Measurements from ENCODE around the gene CDIPT. TPM values are rescaled to one million over a fixed set of nuclear protein-coding genes. Genes with fewer than 3 reads are reported as not detected.

CDIPT gene
- total and polyA plus RNA-seq, 2 of the 13 experiments (the other 11 are each of a cell fraction or from before 2014, with no cell fraction given): 54.9 to 97.5 TPM

DNA sequence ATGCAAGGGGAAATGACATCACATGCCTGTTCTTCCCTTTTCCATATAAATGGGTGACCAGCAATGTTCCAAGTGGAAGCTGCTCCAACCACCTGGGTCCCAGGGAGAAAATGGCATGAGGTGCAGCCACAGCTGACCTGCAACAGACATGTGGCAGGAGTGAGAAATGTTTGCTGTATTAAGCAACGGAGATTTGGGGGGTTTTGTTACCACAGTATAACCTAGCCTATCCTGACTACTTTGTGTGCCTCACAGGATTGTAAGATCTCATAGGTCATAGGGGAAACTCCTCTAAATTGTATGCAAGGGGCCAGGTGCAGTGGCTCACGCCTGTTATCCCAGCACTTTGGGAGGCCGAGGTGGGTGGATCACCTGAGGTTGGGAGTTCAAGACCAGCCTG is 12.0 kb downstream of the CDIPT start:
- in situ Hi-C loops (cut with HindIII; ENCODE audit: extremely low pct_ligation_motif_present, low pct_unique_long_range_greater_than_20kb) (no loop called here), intact Hi-C loops (cut with micrococcal nuclease; ENCODE audit: unreplicated experiment) (no loop called here)
- Histone ChIP-seq H3K4me2 (ENCODE audit: low read depth, low read length) (no peak overlapping the region), H3K9ac (ENCODE audit: insufficient read depth, low read depth, low read length) (no peak overlapping the region), H3K27me3 (ENCODE audit: control insufficient read depth in 1 of 2, insufficient read depth in 2 of 2, low read length in 2 of 2) (no peaks in the 10 kb centered on the region), H3K9me3 (ENCODE audit: low read length) (no peaks in the 10 kb centered on the region), H2AFZ (ENCODE audit: low read length) (no peak overlapping the region), H3K4me3 (replicated peaks in 1 of 3; ENCODE audit: insufficient read depth in 1 of 3, low read depth in 2 of 3, low read length in 3 of 3) (no peak overlapping the region), H4K20me1 (ENCODE audit: insufficient read depth, low read length) (no peaks in the 10 kb centered on the region), H3K4me1 (ENCODE audit: insufficient read depth, low read length) (no peaks in the 10 kb centered on the region), H3K79me2 (ENCODE audit: insufficient read depth, low read length) (no peaks in the 10 kb centered on the region), H3K27ac (ENCODE audit: extremely low read length, insufficient read depth, low read length) (no peak overlapping the region), H3K36me3 (replicated peaks in 1 of 2; ENCODE audit: control insufficient read depth in 1 of 2, insufficient read depth in 2 of 2, low read length in 2 of 2) (peaks cover 3% of the 10 kb centered on the region in 2 experiments; a peak in 1 of 5 replicates)
- FAIRE-seq (no peak), ATAC-seq (no peak), DNase-seq (ENCODE audit: low spot score) (no peak)
- WGBS (ENCODE audit: low lambda C conversion rate): 80% methylated on average over 3 of the region's 3 CpGs
- no TSS peak for BruUV-seq (replicated peaks)
- TF ChIP-seq CENPX (CRISPR knock-in tag; IDR thresholded peaks at IDR 0.05) (no peak), ZNF12 (CRISPR knock-in tag; IDR thresholded peaks at IDR 0.05) (peak; percentile 91; the same call in 1 of the 2 replicates), KMT2A (CRISPR knock-in tag; IDR thresholded peaks at IDR 0.05) (no peak), CREB1 (IDR thresholded peaks at IDR 0.05) (0 out of 2 replicates have a peak, but pooled peaks have one; percentile 13), CREB1 (CRISPR knock-in tag; IDR thresholded peaks at IDR 0.05) (no peak)
- POLR2A ChIA-PET: interaction anchor here (0.7 to 5.0 kb wide), 2 partner anchors 44 to 64 kb away, joined by 3 to 37 read pairs; partner anchors contain the start of gene MAZ
- CTCF ChIA-PET (ENCODE audit: low intra/inter-chr PET ratio, low total read pairs): no interaction called here

DNA sequence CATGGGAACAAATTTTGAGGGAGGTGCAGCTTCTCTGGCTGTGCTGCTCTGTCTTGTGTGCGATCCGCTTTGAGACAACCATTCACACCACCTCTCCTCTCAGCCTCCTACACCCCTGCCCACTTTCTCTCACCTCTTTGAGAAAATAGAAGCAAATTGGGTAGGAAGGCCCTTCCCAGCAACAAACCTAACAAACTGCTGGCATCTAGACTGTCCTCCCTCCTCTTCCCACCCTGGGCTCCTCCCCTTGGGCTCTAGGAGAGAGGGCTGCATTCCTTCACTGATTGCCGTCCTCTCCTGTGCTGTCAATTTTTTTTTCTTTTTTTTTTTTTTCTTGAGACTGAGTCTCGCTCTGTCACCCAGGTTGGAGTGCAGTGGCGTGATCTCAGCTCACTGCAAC is 13.5 kb downstream of the CDIPT start:
- FAIRE-seq (no peak), ATAC-seq (peak; percentile 4; the same call in 1 of the 3 replicates), DNase-seq (ENCODE audit: low spot score) (no peak)
- no peaks in the 10 kb centered on the region for H4K20me1 ChIP-seq (ENCODE audit: insufficient read depth, low read length)
- H2AFZ ChIP-seq (ENCODE audit: low read length): no peak overlapping the region
- intact Hi-C loops (cut with micrococcal nuclease; ENCODE audit: unreplicated experiment) (loop anchor here (2.0 kb wide), 1 partner anchor 149 kb away; no protein-coding TSS in a partner anchor), in situ Hi-C loops (cut with HindIII; ENCODE audit: extremely low pct_ligation_motif_present, low pct_unique_long_range_greater_than_20kb) (no loop called here)
- H3K9ac ChIP-seq (ENCODE audit: insufficient read depth, low read depth, low read length): no peak overlapping the region
- H3K4me1 ChIP-seq (ENCODE audit: insufficient read depth, low read length): no peaks in the 10 kb centered on the region
- BruUV-seq (replicated peaks): no TSS peak
- 78% methylated on average over 5 of the region's 5 CpGs for WGBS (ENCODE audit: low lambda C conversion rate)
- CTCF ChIA-PET (ENCODE audit: low intra/inter-chr PET ratio, low total read pairs): no interaction called here
- TF ChIP-seq ZSCAN20 (CRISPR knock-in tag; IDR thresholded peaks at IDR 0.05; ENCODE audit: borderline replicate concordance): no peak
- TF ChIP-seq ZNF263 (CRISPR knock-in tag; IDR thresholded peaks at IDR 0.05): 0 out of 2 replicates have a peak, but pooled peaks have one; percentile 49
- no peak for TF ChIP-seq YEATS4 (CRISPR knock-in tag; IDR thresholded peaks at IDR 0.05; ENCODE audit: borderline replicate concordance)
- no peaks in the 10 kb centered on the region for H3K9me3 ChIP-seq (ENCODE audit: low read length)
- POLR2A ChIA-PET: interaction anchor here (0.6 to 5.0 kb wide), 10 partner anchors 15 to 149 kb away, joined by 3 to 37 read pairs (median 10); partner anchors contain the start of genes CDIPT, MAZ, MVP and PAGR1
- H3K27ac ChIP-seq (ENCODE audit: extremely low read length, insufficient read depth, low read length): no peak overlapping the region
- H3K27me3 ChIP-seq (ENCODE audit: control insufficient read depth in 1 of 2, insufficient read depth in 2 of 2, low read length in 2 of 2): no peaks in the 10 kb centered on the region
- peaks cover 3% of the 10 kb centered on the region in 2 experiments; a peak in 1 of 5 replicates for H3K36me3 ChIP-seq (replicated peaks in 1 of 2; ENCODE audit: control insufficient read depth in 1 of 2, insufficient read depth in 2 of 2, low read length in 2 of 2)
- no peaks in the 10 kb centered on the region for H3K79me2 ChIP-seq (ENCODE audit: insufficient read depth, low read length)
- H3K4me2 ChIP-seq (ENCODE audit: low read depth, low read length): no peak overlapping the region
- H3K4me3 ChIP-seq (replicated peaks in 1 of 3; ENCODE audit: insufficient read depth in 1 of 3, low read depth in 2 of 3, low read length in 3 of 3): no peak overlapping the region
